ENCODE measurements around the gene ATAD2B.
"Not testable (repeated sequence)": the region's sequence is repeated elsewhere in the genome, so short reads cannot be mapped to it uniquely, and the experiment has no call there.

The ATAD2B gene

DNA sequence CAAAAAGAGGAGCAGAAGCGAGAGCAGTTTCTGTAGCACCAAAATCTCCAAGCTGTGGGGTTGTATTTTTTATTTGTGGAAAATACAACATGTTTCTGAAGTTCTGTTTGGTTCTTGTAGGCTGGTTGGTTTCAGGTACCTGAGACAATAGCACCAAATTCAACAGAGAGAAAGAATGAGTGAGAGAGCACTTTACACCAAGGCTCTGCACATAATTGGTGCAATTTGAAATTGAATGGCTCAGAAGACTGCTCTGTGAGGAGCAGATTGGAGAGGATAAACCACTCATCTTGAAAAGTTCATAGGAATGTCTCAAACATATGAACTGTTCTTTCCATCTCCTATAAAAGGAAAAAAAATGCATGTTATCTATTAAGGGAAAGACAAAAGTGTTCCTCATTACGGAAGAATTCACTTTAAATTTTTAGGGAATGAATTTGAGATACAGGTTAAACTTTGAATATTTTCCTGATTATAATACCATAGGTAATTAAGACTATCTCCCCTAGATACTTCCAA is 175.1 kb downstream of the ATAD2B start:
- DNase-seq (ENCODE audit: low read depth in 2 of 2, low spot score in 1 of 2) = no peak

DNA sequence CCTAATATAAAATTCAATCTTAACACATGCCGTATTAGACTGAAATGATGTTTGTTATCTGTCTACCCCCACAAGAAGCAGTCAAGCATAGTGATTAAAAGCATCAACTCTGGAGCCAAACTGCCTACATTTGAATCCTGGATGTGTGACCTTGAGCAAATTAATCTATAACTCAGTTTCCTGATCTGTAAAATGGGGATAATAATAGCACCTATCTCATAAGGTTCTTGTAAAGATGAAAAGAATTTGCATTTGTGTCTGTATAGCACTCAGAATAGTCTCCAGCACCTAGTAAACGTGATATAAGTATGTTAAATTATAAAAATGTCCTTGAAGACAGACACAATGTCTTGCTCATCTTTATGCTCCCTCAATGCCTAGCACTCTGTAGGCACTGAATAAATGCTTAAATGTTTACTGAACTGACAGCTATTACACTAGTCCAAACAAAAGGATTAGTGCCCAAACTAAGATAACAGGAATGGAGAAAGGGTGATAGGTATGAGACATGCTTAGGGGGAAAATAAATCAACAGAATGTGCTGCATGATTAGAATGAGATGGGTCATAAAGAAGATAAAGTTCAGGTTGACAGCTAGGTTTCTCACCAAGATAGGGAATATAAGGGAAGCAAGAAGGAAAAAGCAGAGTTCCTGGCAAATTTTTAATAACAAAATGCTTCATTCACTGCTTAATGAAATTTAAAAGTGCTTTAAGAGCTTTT is 180.6 kb downstream of the ATAD2B start:
- DNase-seq (ENCODE audit: low read depth in 2 of 2, low spot score in 1 of 2) = no peak

DNA sequence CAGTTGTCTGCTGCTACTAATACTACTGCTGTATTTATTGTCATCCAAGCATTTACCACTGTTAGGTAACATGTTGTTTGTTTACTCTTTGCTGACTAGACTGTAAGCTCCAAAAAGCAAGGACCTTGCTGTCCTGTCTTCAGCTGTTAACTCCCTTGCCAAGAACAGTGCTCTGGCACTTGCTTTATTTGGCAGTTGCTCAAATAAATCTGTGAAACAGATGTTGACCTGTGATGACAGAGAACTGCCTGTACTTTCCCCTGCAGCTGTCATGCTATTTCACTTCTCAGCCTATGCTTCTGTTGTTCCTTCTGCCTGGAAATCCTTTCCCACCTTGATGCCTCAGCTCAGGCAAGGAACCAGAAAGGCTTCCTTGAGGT is 181.2 kb downstream of the ATAD2B start:
- DNase-seq (ENCODE audit: low read depth in 2 of 2, low spot score in 1 of 2) = no peak

DNA sequence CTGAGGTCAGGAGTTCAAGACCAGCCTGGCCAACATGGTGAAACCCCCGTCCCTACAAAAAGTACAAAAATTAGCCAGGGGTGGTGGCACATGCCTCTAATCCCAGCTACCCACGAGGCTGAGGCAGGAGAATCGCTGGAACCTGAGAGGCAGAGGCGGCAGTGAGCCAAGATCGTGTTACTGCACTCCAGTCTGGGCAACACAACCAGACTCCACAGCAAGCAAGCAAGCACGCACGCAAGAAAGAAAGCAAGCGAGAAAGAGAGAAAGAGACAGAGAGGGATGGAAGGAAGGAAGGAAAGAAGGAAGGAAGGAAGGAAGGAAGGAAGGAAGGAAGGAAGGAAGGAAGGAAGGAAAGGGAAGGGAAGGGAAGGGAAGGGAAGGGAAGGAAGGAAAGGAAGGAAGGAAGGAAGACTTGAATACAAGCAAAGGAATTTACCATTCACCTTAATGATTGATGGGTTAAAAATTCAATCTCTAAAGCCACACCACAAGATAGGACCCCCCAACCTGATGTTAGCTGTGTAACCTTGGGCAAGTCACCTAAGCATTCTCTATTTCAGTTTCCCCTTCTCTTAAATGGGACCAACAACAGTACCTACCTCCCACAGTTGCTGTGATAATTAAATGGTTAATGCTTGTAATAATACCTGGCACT is 181.7 kb downstream of the ATAD2B start:
- DNase-seq (ENCODE audit: low read depth in 2 of 2, low spot score in 1 of 2) = no peak

DNA sequence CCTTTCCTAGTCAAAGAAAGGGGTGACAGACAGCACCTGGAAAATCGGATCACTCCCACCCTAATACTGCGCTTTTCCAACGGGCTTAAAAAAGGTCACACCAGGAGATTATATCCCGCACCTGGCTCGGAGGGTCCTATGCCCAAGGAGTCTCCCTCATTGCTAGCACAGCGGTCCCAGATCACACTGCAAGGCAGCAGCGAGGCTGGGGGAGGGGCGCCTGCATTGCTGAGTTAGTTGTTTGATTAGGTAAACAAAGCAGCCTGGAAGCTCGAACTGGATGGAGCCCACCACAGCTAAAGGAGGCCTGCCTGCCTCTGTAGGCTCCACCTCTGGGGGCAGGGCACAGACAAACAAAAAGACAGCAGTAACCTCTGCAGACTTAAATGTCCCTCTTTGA is 190.1 kb downstream of the ATAD2B start:
- DNase-seq (ENCODE audit: low read depth in 2 of 2, low spot score in 1 of 2) = not testable (repeated sequence)

DNA sequence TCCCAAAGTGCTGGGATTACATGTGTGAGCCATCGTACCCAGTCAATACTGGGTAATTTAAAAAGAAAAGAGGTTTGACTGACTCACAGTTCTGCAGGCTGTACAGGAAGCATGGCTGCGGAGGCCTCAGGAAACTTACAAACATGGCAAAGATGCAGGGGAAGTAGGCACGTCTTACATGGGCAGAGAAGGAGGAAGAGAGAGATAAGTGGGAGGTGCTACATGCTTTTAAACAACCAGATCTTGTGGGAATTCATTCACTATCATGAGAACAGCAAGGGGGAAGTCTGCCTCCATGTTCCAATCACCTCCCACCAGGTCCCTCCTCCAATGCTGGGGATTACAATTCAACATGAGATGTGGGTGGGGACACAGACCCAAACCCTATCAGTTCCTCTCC is 192.5 kb downstream of the ATAD2B start:
- no peak for DNase-seq (ENCODE audit: low read depth in 2 of 2, low spot score in 1 of 2)

DNA sequence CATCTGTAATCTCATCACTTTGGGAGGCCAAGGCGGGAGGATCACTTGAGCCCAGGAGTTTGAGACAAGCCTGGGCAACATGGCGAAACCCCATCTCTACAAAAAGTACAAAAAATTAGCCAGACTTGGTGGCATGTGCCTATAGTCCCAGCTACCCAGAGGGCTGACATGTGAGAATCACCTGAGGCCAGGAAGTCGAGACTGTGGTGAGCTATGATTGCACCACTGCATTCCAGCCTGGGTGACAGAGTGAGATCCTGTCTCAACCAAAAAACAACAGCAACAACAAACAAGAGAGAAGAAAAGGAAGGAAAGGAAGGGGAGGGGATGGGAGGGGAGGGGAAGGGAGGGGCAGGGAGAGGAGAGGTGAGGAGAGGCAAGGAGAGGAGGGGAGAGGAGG is 203.9 kb downstream of the ATAD2B start:
- DNase-seq (ENCODE audit: low read depth in 2 of 2, low spot score in 1 of 2) = not testable (repeated sequence)

DNA sequence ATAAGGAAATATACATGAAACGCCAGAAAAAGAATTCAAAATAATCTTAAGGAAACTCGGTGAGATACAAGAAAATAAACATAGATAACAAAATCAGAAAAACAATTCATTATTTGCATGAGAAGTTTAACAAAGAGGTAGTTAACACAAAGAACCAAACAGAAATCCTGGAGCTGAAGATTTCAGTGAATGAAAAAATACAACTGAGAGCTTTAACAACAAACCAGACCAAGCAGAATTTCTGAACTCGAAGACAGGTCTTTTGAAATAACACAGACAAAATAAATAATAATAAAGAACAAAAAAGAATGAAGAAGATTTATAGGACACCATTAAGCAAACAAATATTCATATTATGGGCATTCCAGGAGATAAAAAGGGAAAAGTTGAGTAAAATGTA is 204.7 kb downstream of the ATAD2B start:
- DNase-seq (ENCODE audit: low read depth in 2 of 2, low spot score in 1 of 2) = no peak

DNA sequence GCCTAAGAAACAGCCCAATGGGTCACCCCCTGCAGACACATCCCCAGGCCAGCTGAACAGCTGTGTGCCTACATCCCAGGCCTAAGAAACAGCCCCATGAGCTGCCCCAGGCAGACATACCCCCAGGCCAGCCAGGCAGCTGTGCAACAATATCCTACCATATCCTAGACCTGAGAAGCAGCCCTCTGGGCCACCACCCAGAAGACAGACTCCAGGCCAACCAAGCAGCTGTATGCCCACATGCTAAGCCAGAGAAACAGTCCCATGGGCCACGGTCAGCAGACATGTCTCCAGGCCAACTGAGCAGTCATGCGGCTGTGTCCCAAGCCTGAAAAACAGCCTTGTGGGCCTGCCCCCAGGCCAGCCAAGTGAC is 205.5 kb downstream of the ATAD2B start:
- no peak for DNase-seq (ENCODE audit: low read depth in 2 of 2, low spot score in 1 of 2)

DNA sequence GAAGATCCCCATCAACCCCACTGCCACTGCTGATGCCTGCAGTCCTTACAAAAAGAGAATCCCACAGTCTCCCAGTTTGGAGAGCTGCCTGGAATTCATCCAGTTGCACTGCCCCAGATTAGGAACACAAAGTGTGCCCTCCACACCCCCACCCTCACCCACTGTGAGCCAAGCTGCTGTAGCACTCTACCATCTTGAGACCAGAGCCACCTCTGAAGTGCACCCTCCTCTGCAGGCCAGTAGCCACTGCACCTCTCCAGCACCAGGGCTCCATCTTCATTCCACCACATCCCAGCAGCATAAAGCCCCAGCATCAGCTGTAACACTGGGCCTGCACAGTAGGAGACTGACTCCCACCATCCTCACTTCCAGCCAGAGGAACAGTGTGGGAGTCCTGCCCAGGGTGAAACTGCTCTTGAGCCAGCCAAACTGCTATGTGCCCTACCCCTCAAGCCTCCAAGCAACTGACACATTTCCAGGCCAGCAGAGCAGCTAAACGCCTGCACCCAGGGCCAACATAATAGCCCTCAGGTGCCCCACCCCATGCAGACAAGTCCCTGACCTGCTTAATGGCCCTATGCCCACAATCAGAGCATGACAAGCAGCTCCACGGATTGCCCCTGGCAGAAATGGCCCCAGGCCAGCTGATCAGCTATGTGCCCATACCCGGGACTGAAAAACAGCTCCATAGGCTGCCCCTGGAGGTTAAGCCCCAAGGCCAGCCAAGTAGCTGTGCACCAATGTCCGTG is 206.0 kb downstream of the ATAD2B start:
- no peak for DNase-seq (ENCODE audit: low read depth in 2 of 2, low spot score in 1 of 2)

DNA sequence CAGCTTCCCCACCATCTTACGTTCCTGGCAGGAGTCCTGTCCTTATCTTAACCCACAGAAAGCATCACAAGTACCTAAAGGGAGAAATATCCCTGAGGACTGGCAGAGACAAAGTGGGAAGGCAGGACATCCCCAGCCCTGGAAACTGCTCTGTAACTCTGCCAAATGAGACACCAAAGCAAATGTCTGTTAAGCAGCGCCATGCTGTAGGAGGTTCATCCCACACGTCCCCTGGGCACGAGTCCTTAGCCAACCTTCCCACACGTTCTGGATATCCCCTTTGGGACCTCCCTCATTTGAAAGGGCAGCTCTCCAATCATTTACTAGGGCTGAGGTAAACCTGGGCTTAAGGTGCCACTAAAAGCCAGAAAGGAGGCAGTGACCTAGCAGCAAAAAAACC is 207.2 kb downstream of the ATAD2B start:
- DNase-seq (ENCODE audit: low read depth in 2 of 2, low spot score in 1 of 2) = no peak

DNA sequence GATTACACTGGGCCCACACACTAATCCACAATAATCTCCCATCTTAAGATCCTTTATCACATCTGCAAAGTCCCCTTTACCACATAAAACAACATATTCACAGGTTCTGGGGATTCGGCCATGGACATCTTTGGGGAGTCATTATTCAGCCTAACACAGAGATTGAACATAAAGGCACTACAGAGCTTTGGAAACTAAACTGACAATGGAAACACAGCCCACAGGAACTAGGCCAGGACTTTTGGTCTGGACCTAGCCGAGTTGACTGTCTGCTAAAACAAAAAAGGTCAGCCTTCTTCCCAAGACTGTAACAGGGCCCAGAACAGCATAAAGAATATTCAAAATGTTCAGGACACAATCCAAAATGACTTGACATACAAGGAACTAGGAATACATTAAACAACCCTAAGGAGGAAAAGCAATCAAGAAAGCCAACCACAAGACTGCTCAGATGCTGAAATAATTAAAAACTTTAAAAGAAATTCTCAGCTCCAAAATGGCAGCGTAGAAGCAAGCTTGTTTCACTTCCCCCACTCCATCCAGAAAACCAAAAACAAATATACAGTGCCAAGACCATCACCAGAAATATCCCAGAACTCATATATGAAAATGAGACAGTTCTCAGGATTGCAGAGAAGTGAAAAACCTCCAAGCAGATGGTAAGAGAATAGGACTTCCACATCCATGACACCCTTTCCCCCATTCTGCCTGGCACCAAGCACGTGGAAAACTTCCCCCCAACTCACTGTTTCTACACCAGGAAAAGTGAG is 207.8 kb downstream of the ATAD2B start:
- DNase-seq (ENCODE audit: low read depth in 2 of 2, low spot score in 1 of 2) = no peak

DNA sequence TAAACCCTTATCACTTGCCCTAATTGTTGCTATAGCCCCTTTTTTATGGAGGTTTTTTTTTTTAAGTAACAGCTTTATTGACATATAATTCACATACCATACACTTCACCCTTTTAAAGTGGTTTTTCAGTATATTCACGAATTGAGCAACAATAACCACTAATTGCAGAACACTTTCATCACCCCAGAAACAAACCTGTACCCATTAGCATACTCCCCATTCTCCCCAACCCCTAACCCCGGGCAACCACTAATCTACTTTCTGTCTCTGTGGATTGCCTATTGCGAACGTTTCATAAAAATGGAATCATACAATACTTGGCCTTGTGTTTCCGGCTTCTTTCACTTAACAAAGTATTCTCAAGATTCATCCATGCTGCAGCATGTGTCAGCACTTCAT is 213.6 kb downstream of the ATAD2B start:
- DNase-seq (ENCODE audit: low read depth in 2 of 2, low spot score in 1 of 2) = no peak

DNA sequence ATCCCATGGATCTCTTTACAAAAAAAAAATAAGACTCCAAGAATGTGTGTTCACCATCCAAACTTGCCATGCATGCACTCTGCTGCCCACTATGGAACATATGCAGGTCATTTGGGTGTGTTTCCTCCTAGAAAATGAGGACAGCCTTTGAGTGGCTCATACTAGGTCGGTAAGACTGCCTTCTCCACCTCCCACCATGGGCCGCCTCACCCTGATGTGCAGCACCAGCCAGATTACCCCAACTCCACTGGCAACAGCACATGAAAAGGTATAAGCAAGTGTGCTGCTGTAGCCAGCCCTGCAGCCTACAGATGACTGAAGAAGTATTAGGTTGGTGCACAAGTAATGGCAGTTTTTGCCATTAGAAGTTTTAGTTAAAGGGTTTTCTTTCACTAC is 214.2 kb downstream of the ATAD2B start:
- no peak for DNase-seq (ENCODE audit: low read depth in 2 of 2, low spot score in 1 of 2)

DNA sequence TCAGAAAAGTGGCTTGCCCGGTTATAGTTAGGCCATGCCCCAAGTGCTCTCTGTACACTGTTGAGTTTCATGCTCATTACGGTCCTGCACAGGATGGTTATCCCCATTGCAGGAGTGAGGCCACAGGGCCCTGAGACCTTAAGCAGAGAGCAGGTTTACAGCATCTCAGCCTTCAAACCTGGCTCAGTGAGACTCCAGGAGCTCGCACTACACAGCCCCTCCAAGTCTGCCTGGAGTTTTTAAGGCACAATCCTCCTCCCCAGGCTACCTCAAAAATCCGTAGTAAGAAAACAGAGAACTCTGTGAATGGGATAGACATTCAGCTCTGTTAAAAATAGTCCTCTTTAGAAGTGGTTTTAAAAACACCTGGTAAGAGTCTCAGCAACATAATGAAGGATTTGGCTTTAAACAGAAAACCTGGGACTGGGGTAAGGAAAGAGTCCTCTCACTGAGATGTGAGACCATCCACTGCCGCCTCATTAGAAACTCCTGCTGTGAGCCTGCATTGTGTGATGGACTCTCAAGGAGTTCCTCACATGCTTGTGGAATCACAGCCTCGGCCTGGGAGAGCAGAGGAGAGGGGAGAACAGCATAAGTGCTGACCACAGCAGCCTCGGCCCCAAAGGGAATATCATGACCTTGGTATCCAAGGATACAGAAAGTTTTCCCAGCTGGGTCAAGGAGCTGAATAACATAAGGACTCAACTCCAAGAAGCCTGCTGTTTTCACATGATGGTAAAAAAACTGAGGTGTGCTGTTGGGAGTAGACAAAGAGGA is 214.8 kb downstream of the ATAD2B start:
- DNase-seq (ENCODE audit: low read depth in 2 of 2, low spot score in 1 of 2) = no peak

DNA sequence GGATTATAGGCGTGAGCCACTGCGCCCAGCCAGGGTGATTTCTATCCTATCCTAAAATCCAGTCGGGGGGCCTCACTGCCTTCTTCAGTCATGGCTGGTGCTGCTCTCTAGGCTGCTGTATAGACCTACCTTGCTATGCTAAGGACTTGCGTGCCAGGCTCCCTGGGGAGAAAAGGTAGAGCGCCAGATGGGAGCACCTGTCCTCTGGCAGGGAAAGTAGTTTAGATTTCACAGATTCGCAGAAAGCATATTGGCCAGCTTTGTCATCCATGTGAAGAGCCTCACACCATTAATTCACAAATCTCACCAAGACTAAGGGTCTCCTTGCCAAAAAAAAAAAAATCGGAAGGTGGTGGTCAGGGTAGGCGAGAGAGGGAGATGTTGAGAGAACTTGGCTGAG is 217.6 kb downstream of the ATAD2B start:
- DNase-seq (ENCODE audit: low read depth in 2 of 2, low spot score in 1 of 2) = no peak

DNA sequence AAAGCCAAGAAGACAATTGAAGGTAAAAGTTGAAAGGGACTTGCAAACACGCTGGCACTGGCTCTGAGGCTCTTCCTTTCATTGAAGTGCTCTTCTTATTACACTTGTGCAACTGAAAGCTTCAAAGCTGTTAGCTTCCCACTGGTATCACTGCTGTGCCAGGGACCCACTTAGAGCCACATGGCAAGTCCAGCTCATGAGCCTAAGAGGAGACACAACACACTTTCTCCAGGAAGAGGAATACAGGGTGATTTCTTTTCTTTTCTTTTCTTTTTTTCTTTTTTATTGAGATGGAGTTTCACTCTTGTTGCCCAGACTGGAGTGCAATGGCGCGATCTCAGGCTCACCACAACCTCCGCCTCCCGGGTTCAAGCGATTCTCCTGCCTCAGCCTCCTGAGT is 218.2 kb downstream of the ATAD2B start:
- DNase-seq (ENCODE audit: low read depth in 2 of 2, low spot score in 1 of 2) = no peak

DNA sequence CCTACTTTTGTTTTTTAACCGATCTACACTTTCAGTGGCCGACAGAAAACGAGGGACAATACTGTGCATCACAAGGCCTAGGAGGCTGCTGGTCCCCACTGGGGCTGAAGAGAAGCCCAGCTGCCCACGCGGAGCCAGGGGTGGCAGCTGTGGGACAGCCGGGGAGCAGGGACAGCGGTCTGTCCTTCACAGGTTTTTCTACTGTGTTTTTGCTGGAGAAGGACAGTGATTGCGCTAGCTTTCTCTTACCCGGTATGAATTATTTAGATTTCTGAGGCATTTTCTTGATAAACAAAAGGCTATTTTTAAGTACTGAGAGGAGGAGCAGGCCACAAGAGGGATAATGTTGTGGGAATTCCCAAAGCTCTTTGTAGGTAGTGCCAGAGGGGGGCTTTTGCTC is 219.8 kb downstream of the ATAD2B start:
- DNase-seq (ENCODE audit: low read depth in 2 of 2, low spot score in 1 of 2) = no peak

DNA sequence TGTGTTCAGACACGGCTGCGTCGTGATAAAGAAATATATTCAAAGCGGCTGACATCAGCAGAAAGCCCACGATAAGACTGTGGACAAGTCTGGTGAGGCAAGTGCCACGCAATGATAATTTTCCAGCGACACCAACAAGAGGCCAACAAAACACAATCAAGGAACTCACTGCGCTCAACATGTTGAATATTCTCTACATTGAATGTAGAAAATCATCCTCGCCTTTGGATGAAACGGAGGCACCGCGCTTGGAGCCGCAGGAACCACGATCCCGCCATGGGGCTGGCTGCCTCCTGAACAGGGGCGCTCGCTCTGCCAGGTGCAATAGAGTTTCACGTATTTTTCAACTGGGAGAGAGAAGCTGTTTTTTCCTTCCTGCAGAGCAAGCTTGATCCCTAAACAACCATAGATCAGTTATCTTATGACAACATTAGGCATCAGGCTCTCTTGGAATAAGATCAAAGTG is 220.3 kb downstream of the ATAD2B start:
- no peak for DNase-seq (ENCODE audit: low read depth in 2 of 2, low spot score in 1 of 2)

DNA sequence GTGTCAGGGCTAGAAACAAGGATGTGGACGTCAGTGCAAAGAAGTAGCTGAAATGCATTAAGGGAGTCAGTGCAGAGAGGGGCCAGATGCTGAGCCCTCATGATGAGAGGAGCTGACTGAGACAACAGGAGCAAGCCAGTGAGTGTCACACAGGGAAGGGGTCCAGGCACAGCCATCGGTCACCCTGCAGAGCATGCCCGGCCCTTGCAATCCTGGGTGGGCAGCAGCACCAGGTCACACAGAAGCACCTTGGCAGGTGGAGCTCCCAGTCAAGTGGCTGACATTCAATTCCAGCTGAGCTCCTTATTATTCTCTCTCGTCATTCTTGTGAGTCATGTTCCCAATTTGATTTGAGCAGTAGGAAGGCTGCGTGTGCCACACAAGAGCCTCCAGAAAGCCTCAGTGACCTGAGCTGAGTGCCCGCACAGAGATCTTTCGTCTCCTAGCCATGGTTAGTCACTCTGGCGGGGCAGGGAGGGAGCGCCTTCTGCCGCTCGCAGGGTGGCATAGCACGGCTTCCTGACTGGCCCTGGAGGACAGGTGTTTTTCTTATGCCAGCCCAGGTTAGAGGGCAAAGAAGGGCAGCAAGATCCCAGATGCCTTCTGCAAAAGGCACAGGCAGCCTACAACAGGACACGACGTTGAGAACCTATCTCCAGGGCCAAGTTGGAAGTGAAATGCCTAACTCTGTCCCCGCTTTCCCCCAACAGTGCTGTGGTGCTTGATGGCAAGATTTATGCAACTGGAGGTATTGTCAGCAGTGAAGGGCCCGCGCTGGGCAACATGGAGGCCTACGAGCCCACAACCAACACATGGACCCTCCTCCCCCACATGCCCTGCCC is 220.9 kb downstream of the ATAD2B start:
- DNase-seq (ENCODE audit: low read depth in 2 of 2, low spot score in 1 of 2) = no peak
